Measurements from ENCODE around the gene DMXL1. TPM values are rescaled to one million over a fixed set of nuclear protein-coding genes. Genes with fewer than 3 reads are reported as not detected.
"Not testable (repeated sequence)": the region's sequence is repeated elsewhere in the genome, so short reads cannot be mapped to it uniquely, and the experiment has no call there.

DMXL1 gene
- total RNA-seq, 1 donor from 2014 or later, result 128 TPM

- DNase-seq (ENCODE audit: low spot score), result no peak
Observed at GRCh38 chr5:119129770-119130169, 58.9 kb downstream of the DMXL1 start.

GRCh38 chr5:119131530-119132304 is 60.8 kb downstream of the DMXL1 start:
- DNase-seq (ENCODE audit: low spot score), result no peak

- not testable (repeated sequence) for DNase-seq (ENCODE audit: low spot score)
Observed at GRCh38 chr5:119135743-119136142, 64.9 kb downstream of the DMXL1 start.

GRCh38 chr5:119136666-119137318 is 65.9 kb downstream of the DMXL1 start:
- DNase-seq (ENCODE audit: low spot score), result no peak

- no peak for DNase-seq (ENCODE audit: low spot score)
Observed at GRCh38 chr5:119153629-119154028, 82.7 kb downstream of the DMXL1 start.

GRCh38 chr5:119158144-119158543 is 87.3 kb downstream of the DMXL1 start:
- DNase-seq (ENCODE audit: low spot score), result no peak

GRCh38 chr5:119161430-119161829 is 90.5 kb downstream of the DMXL1 start:
- no peak for DNase-seq (ENCODE audit: low spot score)

GRCh38 chr5:119166026-119166425 is 95.1 kb downstream of the DMXL1 start:
- DNase-seq (ENCODE audit: low spot score), result no peak

- peak; percentile 3 for DNase-seq (ENCODE audit: low spot score)
Observed at GRCh38 chr5:119168401-119168800, 97.5 kb downstream of the DMXL1 start.

- DNase-seq (ENCODE audit: low spot score), result peak; percentile 41
Observed at GRCh38 chr5:119171686-119172085, 100.8 kb downstream of the DMXL1 start.

- DNase-seq (ENCODE audit: low spot score), result no peak
Observed at GRCh38 chr5:119174578-119175163, 103.8 kb downstream of the DMXL1 start.

- DNase-seq (ENCODE audit: low spot score), result no peak
Observed at GRCh38 chr5:119176785-119177184, 105.9 kb downstream of the DMXL1 start.

- no peak for DNase-seq (ENCODE audit: low spot score)
Observed at GRCh38 chr5:119177226-119177625, 106.3 kb downstream of the DMXL1 start.

GRCh38 chr5:119178435-119178834 is 107.5 kb downstream of the DMXL1 start:
- no peak for DNase-seq (ENCODE audit: low spot score)

GRCh38 chr5:119179857-119180641 is 109.2 kb downstream of the DMXL1 start:
- no peak for DNase-seq (ENCODE audit: low spot score)

- DNase-seq (ENCODE audit: low spot score), result not testable (repeated sequence)
Observed at GRCh38 chr5:119185512-119185911, 114.6 kb downstream of the DMXL1 start.

GRCh38 chr5:119187776-119188529 is 117.1 kb downstream of the DMXL1 start:
- no peak for DNase-seq (ENCODE audit: low spot score)

- DNase-seq (ENCODE audit: low spot score), result no peak
Observed at GRCh38 chr5:119190470-119191095, 119.7 kb downstream of the DMXL1 start.

- DNase-seq (ENCODE audit: low spot score), result no peak
Observed at GRCh38 chr5:119191944-119192343, 121.1 kb downstream of the DMXL1 start.

GRCh38 chr5:119200795-119201194 is 129.9 kb downstream of the DMXL1 start:
- DNase-seq (ENCODE audit: low spot score), result no peak

- no peak for DNase-seq (ENCODE audit: low spot score)
Observed at GRCh38 chr5:119207105-119207504, 136.2 kb downstream of the DMXL1 start.
